Measurements from ENCODE around the gene PLCB2.

- TF ChIP-seq GATA3 (IDR thresholded peaks at IDR 0.05; ENCODE audit: low read depth, low read length) (no peak), GATA2 (IDR thresholded peaks at IDR 0.05; ENCODE audit: low read depth, low read length) (no peak)
These were observed 1.7 kb upstream of the PLCB2 start for GRCh38 chr15:40309344-40309862.

Measured in SH-SY5Y (cell line).